HG03521 (cell line): ENCODE results near the gene TPRG1L.
"Not testable (repeated sequence)": the region's sequence is repeated elsewhere in the genome, so short reads cannot be mapped to it uniquely, and the experiment has no call there.

Experiments
- ATAC-seq: cut with Tn5 transposase; IDR thresholded peaks from one replicate; pipeline ENCODE4 v1.9.1; 2021; ENCODE audit warnings: mild to moderate bottlenecking, moderate library complexity; ENCODE audit not compliant: unreplicated experiment

Gene TPRG1L

GRCh38 chr1:3624200-3625136 lies at the start of gene TPRG1L:
Gene TPRG1L (plus strand): TSS chr1:3625015. CDS start chr1:3625073, 58 bp downstream.
- peak; percentile 93 for ATAC-seq

- ATAC-seq: not testable (repeated sequence)
Observed at GRCh38 chr1:3575515-3575914, 49.3 kb upstream of the TPRG1L start.

- ATAC-seq: no peak
Observed at GRCh38 chr1:3575993-3576392, 48.8 kb upstream of the TPRG1L start.

- ATAC-seq: no peak
Observed at GRCh38 chr1:3577300-3577699, 47.5 kb upstream of the TPRG1L start.

GRCh38 chr1:3577711-3578432 lies 46.9 kb upstream of the TPRG1L start:
- ATAC-seq: no peak

- no peak for ATAC-seq
Observed at GRCh38 chr1:3578433-3578805, 46.4 kb upstream of the TPRG1L start.

GRCh38 chr1:3578906-3579305 lies 45.9 kb upstream of the TPRG1L start:
- no peak for ATAC-seq

- ATAC-seq: no peak
Observed at GRCh38 chr1:3579626-3580025, 45.2 kb upstream of the TPRG1L start.

GRCh38 chr1:3580231-3580630 lies 44.6 kb upstream of the TPRG1L start:
- ATAC-seq: no peak

GRCh38 chr1:3581296-3582036 lies 43.3 kb upstream of the TPRG1L start:
- ATAC-seq: no peak

- not testable (repeated sequence) for ATAC-seq
Observed at GRCh38 chr1:3583751-3584150, 41.1 kb upstream of the TPRG1L start.

GRCh38 chr1:3584915-3585314 lies 39.9 kb upstream of the TPRG1L start:
- no peak for ATAC-seq

GRCh38 chr1:3585353-3585868 lies 39.4 kb upstream of the TPRG1L start:
- ATAC-seq: not testable (repeated sequence)

GRCh38 chr1:3585940-3586568 lies 38.8 kb upstream of the TPRG1L start:
- no peak for ATAC-seq

GRCh38 chr1:3586986-3587759 lies 37.6 kb upstream of the TPRG1L start:
- no peak for ATAC-seq

- no peak for ATAC-seq
Observed at GRCh38 chr1:3588395-3588794, 36.4 kb upstream of the TPRG1L start.

- ATAC-seq: no peak
Observed at GRCh38 chr1:3590139-3590763, 34.6 kb upstream of the TPRG1L start.

GRCh38 chr1:3590951-3591865 lies 33.6 kb upstream of the TPRG1L start:
- ATAC-seq: no peak
